ENCODE measurements around the gene IL11. TPM values are rescaled to one million over a fixed set of nuclear protein-coding genes. Genes with fewer than 3 reads are reported as not detected.
A peak's percentile ranks its signal among the peaks of the same experiment; 100 is the strongest.

IL11 gene
- total and polyA plus RNA-seq, 2 of the 8 experiments (the other 6 are each of a cell fraction or from before 2014, with no cell fraction given): 1.7 to 2.8 TPM

- no peak overlapping the region for H3K23ac ChIP-seq (ENCODE audit: insufficient read length)
- H3K4me3 ChIP-seq (ENCODE audit: extremely low read depth in 1 of 4, insufficient read depth in 2 of 4, low read depth in 3 of 4, low read length in 4 of 4): peak overlapping the region; percentile 69 to 85 (median 84)
- H2BK20ac ChIP-seq (ENCODE audit: low read length): 0 out of 2 replicates have a peak overlapping the region, but pooled peaks have one; percentile 66
- H2BK120ac ChIP-seq (replicated peaks; ENCODE audit: low read depth, low read length): no peak overlapping the region
- H3K79me2 ChIP-seq (ENCODE audit: control insufficient read depth in 1 of 2, insufficient read depth in 2 of 2, low read length in 2 of 2): peaks cover 0 to 3% of the 10 kb centered on the region in 2 experiments; a peak in 1 of 4 replicates
- FAIRE-seq: no peak
- H3K79me1 ChIP-seq (ENCODE audit: low read depth, low read length): peaks cover 5% of the 10 kb centered on the region; the same call in 1 of the 2 replicates
- H3K23me2 ChIP-seq (ENCODE audit: low read depth, low read length): peaks cover 20% of the 10 kb centered on the region; the same call in 1 of the 2 replicates
- H3K9ac ChIP-seq (replicated peaks in 1 of 4; ENCODE audit: extremely low read depth in 1 of 4, low read depth in 3 of 4, low read length in 3 of 4): no peak overlapping the region; a peak in 1 of 7 replicates
- H2BK12ac ChIP-seq (ENCODE audit: low read depth, low read length): peak overlapping the region; percentile 32; the same call in 1 of the 2 replicates
- H3K27ac ChIP-seq (ENCODE audit: low read depth, low read length): no peak overlapping the region
- H4K8ac ChIP-seq (ENCODE audit: extremely low read depth, insufficient read depth, low read length): no peak overlapping the region
- H4K5ac ChIP-seq (ENCODE audit: insufficient read length, low read depth, low read length): no peak overlapping the region
- peak in 1 of 2 experiments; percentile 79 for DNase-seq (ENCODE audit: low read depth in 1 of 2, low spot score in 2 of 2)
- H3K18ac ChIP-seq (ENCODE audit: extremely low read depth, low read length): peak overlapping the region; percentile 10; the same call in 1 of the 2 replicates
- H2BK15ac ChIP-seq (ENCODE audit: low read length): peak overlapping the region; percentile 92; the same call in 1 of the 2 replicates
- H2AK5ac ChIP-seq (ENCODE audit: low read depth, low read length): peak overlapping the region; percentile 83; the same call in 1 of the 2 replicates
- H4K91ac ChIP-seq (replicated peaks; ENCODE audit: insufficient read length, low read length): peak overlapping the region; percentile 72
- H4K20me1 ChIP-seq (replicated peaks in 1 of 2; ENCODE audit: control insufficient read depth in 1 of 2, insufficient read depth in 2 of 2, low read length in 2 of 2): peaks cover 0 to 6% of the 10 kb centered on the region in 2 experiments
- POLR2A ChIA-PET (ENCODE audit: partially characterized antibody): interaction anchor here (0.6 to 4.1 kb wide), 16 partner anchors 8 to 209 kb away, joined by 3 to 30 read pairs (median 3); partner anchors contain the start of genes GARIN5B, TMEM238 and UBE2S
- peak overlapping the region; percentile 79 to 94 for H3K4me2 ChIP-seq (ENCODE audit: insufficient read depth in 1 of 2, low read depth in 2 of 2, low read length in 2 of 2)
- peaks cover 0 to 31% (median 15%) of the 10 kb centered on the region in 4 experiments; a peak in 4 of 8 replicates for H3K36me3 ChIP-seq (ENCODE audit: control insufficient read depth in 2 of 4, insufficient read depth in 4 of 4, low read length in 3 of 4)
- peak overlapping the region; percentile 97 for H3K4ac ChIP-seq (replicated peaks; ENCODE audit: insufficient read length, low read depth, low read length)
- no peaks in the 10 kb centered on the region for H3K9me3 ChIP-seq (ENCODE audit: insufficient read depth in 2 of 2, low read depth in 1 of 2, low read length in 1 of 2)
- TF ChIP-seq PHF8 (conservative IDR thresholded peaks at IDR 0.05; ENCODE audit: low read depth, low read length) (0 out of 2 replicates have a peak, but pooled peaks have one; percentile 14), CTCF (IDR thresholded peaks at IDR 0.05; ENCODE audit: control extremely low read depth in 1 of 3, insufficient read depth in 1 of 3, low read depth in 1 of 3, low read length in 3 of 3) (no peak), SIRT6 (IDR thresholded peaks at IDR 0.05; ENCODE audit: low read length) (no peak)
- no peak overlapping the region for H3K56ac ChIP-seq (replicated peaks; ENCODE audit: insufficient read length, low read depth, low read length)
- H3K14ac ChIP-seq (ENCODE audit: insufficient read length): no peak overlapping the region
- WGBS, 2 experiments (ENCODE audit: extremely low coverage in 1 of 2, insufficient coverage in 1 of 2, insufficient read length in 1 of 2, insufficient replicate concordance in 2 of 2, low coverage in 1 of 2, low lambda C conversion rate in 2 of 2, missing lambda C conversion rate in 1 of 2): 2% methylated on average over 8 of the region's 15 CpGs; no CpG with 5 or more reads in 1 of the 2 experiments
- peak overlapping the region; percentile 88 for H2BK5ac ChIP-seq (ENCODE audit: low read depth, low read length)
- CTCF ChIA-PET (ENCODE audit: partially characterized antibody): interaction anchor here (0.6 to 1.3 kb wide), 4 partner anchors 9 to 86 kb away, joined by 3 to 6 read pairs (median 4); no protein-coding TSS in a partner anchor
- H3K4me1 ChIP-seq (replicated peaks in 1 of 4; ENCODE audit: control insufficient read depth in 3 of 4, insufficient read depth in 4 of 4, low read length in 3 of 4): peaks cover 0 to 23% (median 10%) of the 10 kb centered on the region in 4 experiments; a peak in 6 of 7 replicates
- no peak overlapping the region for H2AFZ ChIP-seq (ENCODE audit: low read length)
- peaks cover 0 to 3% (median 0%) of the 10 kb centered on the region in 4 experiments; a peak in 1 of 7 replicates for H3K27me3 ChIP-seq (replicated peaks in 1 of 4; ENCODE audit: control insufficient read depth in 3 of 4, extremely low read depth in 1 of 4, insufficient read depth in 3 of 4, low read length in 3 of 4)
Observed at GRCh38 chr19:55341171-55341588, 29.1 kb downstream of the IL11 start.
